Kidney epithelial cell (primary cell): Measurements from ENCODE around the gene ALDOC. TPM values are rescaled to one million over a fixed set of nuclear protein-coding genes. Genes with fewer than 3 reads are reported as not detected.

Experiments
- DNase-seq: peaks from one replicate; pipeline ENCODE4 v3.0.0-alpha.2; 2010; ENCODE audit warnings: low read depth
- H3K27me3 ChIP-seq: 2 replicates; pipeline ENCODE4 v1.6.0; 2011; ENCODE audit warnings: low read length; ENCODE audit not compliant: control insufficient read depth, insufficient read depth
- H3K36me3 ChIP-seq: 2 replicates; pipeline ENCODE4 v1.5.1; 2011; ENCODE audit warnings: low read length; ENCODE audit not compliant: control insufficient read depth, insufficient read depth
- H3K4me3 ChIP-seq: 2 replicates; pipeline ENCODE4 v1.5.1; 2011; ENCODE audit warnings: low read depth, mild to moderate bottlenecking, control low read depth, low read length
- CTCF ChIP-seq: IDR thresholded peaks from 2 replicates; pipeline ENCODE4 v1.5.1; 2011; ENCODE audit warnings: mild to moderate bottlenecking, moderate library complexity, low read length, control low read depth, inconsistent platforms; ENCODE audit not compliant: insufficient read depth, poor library complexity, severe bottlenecking
- total RNA-seq: library from RNA; depleted of rRNA; stranded (reverse); fragments of >200 nt; gene quantifications from 2 replicates; pipeline ENCODE4 v1.2.3, GENCODE V29; 2015

Gene ALDOC
- total RNA-seq, 1 donor from 2014 or later: 20.8 TPM

- TF ChIP-seq CTCF: no peak
- Histone ChIP-seq H3K36me3 (no peaks in the 10 kb centered on the region), H3K4me3 (no peak overlapping the region), H3K27me3 (no peaks in the 10 kb centered on the region)
- DNase-seq: no peak
Measured at GRCh38 chr17:28573521-28573920, 3.2 kb downstream of the ALDOC start.

- Histone ChIP-seq H3K4me3 (no peak overlapping the region), H3K27me3 (no peaks in the 10 kb centered on the region), H3K36me3 (no peaks in the 10 kb centered on the region)
- no peak for TF ChIP-seq CTCF
- DNase-seq: no peak
Measured at GRCh38 chr17:28573040-28573380, 3.7 kb downstream of the ALDOC start.

GRCh38 chr17:28572259-28573039 lies 4.2 kb downstream of the ALDOC start:
- DNase-seq: no peak
- no peaks in the 10 kb centered on the region for H3K27me3 ChIP-seq
- no peak overlapping the region for H3K4me3 ChIP-seq

GRCh38 chr17:28571361-28572122 lies 5.2 kb downstream of the ALDOC start, which contains the start of gene PIGS:
Gene PIGS, minus strand, starts transcription at chr17:28571524. Its CDS starts 28 bp downstream, at chr17:28571496.
- H3K4me3 ChIP-seq: peak within 1 kb of the TSS; percentile 57
- DNase-seq: peak; percentile 74
- H3K27me3 ChIP-seq: no peaks in the 10 kb centered on the region
- TF ChIP-seq CTCF: no peak
- H3K36me3 ChIP-seq: no peaks in the 10 kb centered on the region

More at GRCh38 chr17:28572259-28573039, 4.2 kb downstream of the ALDOC start:
- no peak for TF ChIP-seq CTCF
- no peaks in the 10 kb centered on the region for H3K36me3 ChIP-seq

- Histone ChIP-seq H3K27me3 (no peaks in the 10 kb centered on the region), H3K4me3 (peak overlapping the region; percentile 57)
- DNase-seq: no peak
Measured at GRCh38 chr17:28570716-28571360, 5.9 kb downstream of the ALDOC start.

More at GRCh38 chr17:28570716-28571360, 5.9 kb downstream of the ALDOC start:
- no peak for TF ChIP-seq CTCF
- H3K36me3 ChIP-seq: no peaks in the 10 kb centered on the region
